GM03348 (cell line): ENCODE measurements around the gene ITLN1.
"Not testable (repeated sequence)": the region's sequence is repeated elsewhere in the genome, so short reads cannot be mapped to it uniquely, and the experiment has no call there.

ENCODE experiments used
- DNase-seq: peaks from one replicate; pipeline ENCODE4 v3.0.0; 2012; ENCODE audit warnings: low spot score

Gene ITLN1

DNA sequence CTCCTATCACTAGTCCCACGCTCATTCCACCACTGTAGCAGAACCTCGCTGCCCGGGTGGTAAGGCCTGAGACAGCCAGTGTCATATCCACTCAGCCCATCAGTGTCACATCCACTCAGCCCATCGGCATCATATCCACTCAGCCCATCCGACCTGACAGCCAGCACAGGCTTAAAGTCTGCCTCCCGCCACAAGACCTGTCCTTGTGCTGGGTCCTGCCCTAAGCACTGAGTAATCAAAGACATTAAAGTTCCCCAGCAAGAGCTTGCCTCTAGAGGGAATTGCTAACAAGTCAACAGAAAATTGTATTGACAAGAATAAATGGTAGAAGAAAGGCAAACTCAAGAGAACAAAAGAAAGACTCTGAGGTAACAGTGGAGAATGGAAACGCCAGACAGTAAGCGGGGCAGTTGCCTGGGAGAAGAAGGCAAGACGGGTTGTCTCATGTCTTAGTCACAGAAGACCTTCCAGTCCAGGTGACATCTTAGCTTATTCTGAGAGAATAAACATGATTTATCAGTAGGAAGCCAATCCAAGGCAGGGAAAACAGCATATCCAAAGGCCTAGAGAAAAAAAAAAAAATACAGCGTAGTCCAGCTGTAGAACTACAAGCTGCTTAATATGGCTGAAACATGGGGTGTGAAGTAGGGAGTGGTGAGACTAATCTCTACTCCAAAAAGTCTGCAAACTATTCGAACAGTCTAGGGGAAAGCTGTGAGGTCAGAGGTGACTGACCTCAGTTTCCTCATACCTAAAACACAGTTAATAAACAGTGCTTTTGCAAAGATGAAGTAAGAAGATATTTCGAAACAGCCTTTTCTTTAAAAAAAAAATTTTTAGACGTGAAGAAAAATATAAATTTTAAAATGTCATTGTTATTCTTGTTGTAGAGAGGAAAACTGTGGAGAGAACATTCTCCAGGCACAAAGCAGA is 1.1 kb downstream of the ITLN1 start:
- DNase-seq = no peak

DNA sequence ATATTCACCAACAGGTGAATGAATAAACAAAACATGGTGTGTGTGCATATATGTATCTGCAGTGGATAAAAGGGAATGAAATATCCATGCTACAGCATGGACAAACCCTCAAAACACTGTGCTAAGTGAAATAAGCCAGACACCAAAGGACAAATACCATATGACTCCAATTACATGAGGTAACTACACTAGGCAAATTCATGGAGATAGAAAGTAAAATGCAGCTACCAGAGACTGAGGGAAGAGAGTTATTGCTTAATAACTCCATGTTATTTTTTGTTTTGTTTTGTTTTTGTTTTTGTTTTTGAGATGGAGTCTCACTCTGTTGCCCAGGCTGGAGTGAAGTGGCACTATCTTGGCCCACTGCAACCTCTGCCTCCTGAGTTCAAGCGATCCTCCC is 2.4 kb downstream of the ITLN1 start:
- DNase-seq = no peak

DNA sequence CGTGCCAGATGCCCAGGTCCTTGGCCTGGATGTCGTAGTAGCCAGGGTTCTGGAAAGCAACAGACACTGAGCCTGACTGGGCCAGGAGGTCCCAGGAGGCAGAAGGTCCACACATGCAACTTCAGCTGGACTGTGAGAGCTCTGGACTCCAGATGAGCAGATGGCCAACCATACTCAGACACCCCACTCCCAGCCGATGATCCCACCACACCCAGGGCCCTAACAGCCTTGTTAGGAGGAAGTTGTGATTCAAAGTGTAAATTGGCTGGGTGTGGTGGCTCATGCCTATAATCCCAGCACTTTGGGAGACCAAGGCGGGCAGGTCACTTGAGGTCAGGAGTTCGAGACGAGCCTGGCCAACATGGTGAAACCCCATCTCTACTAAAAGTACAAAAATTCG is 3.7 kb downstream of the ITLN1 start:
- DNase-seq = not testable (repeated sequence)

DNA sequence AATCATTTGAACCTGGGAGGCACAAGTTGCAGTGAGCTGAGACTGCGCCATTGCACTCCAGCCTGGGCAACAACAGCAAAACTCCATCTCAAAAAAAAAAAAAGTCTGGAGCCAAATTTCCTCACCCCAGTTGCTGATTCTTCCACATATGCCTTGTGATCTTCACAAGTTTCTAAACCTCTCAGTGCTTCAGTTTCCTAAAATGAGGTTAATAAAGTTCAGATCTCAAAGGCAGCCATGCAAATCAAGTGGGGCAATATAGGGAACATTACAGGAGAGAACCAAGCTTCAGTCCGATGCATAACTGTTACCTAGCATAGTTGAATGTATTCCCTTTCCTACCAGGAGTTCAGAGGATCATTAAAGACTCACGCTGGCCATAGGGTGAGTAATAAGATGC is 4.8 kb downstream of the ITLN1 start:
- DNase-seq = no peak

DNA sequence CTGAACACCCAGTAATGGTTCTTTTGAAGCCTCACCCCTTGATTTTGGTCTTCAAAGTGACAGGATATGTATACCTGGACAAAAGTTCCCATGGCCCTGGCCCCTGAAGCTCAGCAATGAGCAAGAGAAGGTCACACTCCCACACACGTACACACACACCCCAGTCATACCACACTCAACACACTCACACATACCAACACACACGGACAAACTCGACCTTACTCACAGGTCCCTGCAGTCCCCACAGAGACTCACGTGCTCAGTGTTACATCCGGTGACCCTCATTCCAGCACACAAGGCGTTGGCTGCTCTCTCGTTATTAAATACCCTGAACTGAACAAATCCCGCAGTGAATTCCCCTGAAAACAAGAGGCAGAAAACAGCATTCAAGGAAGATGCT is 5.9 kb downstream of the ITLN1 start:
- DNase-seq = no peak

- no peak for DNase-seq
Measured at GRCh38 chr1:160877221-160877620, 7.8 kb downstream of the ITLN1 start.

DNA sequence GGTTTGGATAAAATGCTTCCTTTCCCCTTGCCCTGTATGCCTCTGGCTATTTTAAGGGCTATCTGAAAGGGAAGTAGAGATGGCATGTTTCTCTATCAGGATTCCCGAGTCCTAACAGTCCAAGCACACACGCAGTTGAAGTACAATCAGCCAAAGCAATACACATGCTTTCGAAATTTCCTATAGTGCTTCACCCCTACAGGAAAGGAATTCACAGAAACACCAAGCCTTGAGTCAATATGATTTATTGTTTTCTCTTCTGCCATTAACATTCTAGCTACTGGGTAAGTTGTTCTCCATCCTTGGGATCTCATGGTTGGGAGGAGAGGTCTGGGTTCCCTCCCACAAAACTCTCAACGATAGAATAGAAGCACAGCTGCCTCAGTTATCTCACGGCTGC is 8.7 kb downstream of the ITLN1 start:
- DNase-seq = no peak

DNA sequence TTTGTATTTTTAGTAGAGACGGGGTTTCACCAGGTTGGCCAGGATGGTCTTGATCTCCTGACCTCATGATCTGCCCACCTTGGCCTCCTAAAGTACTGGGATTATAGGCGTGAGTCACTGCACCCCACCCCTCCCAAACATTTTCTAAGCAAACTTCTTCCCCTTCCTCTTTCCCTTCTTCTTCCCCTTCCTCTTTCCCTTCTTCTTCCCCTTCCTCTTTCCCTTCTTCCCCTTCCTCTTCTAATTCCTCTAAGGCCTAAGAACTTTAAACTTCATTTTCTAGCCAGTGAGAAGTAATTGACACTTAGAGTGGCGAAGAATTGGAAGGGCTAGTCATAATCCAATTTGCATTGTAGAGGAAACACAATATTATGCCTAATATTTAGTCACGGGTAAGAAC is 9.4 kb downstream of the ITLN1 start:
- DNase-seq = not testable (repeated sequence)

DNA sequence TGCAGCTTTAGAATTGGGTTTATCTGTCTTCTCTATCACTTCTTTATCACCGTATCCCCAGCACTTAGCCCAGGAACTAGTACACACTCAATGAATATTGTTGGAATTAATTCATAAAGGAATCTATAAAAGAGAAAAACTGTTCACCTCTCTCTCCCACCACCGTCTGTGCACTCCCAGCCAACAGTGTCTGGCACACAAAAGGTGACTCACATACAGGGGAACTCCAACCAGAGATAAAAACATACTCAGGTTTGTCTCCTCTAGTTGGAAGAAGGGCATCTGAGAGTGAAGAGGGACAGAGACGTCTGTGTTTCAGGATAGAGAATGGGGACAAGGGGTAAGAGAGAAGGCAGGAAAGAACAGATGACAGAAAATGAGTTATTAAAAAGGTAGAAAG is 10.0 kb downstream of the ITLN1 start:
- DNase-seq = no peak

DNA sequence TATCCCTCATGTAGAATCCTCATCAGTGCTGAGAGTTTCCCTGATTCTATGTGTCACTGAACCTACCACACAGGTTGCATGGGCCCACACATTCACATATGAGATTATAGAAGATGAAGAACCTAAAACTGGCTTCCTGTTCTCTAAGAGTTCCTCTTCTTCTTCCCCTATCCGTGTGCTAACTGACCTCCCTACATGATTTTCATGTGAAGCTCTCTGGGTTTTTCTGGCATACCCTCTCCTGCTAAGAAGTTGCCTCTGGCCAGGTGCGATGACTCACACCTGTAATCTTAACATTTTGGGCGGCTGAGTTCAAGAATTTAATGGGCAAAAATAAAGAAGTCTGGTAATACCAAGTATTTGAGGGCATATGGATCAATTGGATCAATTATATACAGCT is 16.8 kb downstream of the ITLN1 start:
- no peak for DNase-seq

DNA sequence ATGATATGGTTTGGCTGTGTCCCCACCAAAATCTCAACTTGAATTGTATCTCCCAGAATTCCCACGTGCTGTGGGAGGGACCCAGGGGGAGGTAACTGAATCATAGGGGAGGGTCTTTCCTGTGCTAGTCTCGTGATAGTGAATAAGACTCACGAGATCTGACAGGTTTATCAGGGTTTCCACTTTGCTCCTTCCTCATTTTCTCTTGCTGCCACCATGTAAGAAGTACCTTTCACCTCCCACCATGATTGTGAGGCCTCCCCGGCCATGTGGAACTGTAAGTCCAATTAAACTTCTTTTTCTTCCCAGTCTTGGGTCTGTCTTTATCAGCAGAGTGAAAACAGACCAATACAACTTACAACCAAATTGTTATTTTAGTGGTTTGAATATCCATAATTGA is 17.3 kb downstream of the ITLN1 start:
- not testable (repeated sequence) for DNase-seq

DNA sequence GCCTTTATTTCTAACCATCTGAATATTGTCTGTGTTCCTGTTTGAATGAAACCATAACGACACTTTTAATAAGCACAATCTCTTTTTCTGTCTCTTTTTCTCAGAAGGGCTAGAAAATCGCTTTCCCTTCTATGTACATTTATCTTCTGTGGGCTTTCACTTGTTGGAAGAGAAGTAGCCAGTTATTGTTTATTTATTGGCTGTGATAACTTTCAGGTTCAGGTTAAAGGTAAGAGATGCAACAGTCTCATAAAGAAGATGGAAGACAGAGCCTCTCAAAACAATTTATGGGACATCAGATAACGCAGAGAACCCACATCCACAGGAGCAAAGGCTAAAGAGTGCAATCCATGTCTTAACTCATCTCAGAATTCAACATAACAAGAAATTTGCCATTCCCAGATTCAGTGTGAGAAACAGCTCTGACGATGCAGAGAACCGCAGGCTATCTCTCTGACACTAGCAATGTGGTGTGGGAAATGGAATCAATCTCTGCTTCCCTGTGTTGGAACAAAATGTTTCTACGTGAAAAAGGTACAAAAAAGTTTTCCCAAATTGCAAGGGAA is 18.2 kb downstream of the ITLN1 start:
- no peak for DNase-seq

GRCh38 chr1:160866001-160866694 is 18.8 kb downstream of the ITLN1 start:
- no peak for DNase-seq

DNA sequence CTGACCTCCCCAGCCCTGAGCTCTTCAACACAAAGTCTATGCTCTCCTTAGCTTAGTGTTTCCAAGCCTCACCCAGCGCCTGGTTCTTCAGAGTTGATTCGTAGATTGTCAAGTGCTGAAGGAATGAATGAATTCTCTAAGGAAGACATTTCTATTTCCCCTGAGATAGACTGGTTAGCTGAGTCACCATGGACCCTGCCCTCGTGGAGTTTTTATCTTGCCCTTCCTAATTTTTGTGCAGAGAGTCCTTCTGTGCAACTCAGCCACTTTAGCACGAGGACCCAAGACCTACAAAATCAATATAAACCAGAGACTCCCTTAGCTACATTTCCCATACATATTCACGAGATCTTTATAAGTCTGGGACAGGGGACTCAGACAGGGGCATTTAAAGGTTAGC is 19.6 kb downstream of the ITLN1 start:
- DNase-seq = no peak

- DNase-seq = no peak
Measured at GRCh38 chr1:160864173-160864572, 20.8 kb downstream of the ITLN1 start.

GRCh38 chr1:160863774-160864131 is 21.2 kb downstream of the ITLN1 start:
- no peak for DNase-seq

DNA sequence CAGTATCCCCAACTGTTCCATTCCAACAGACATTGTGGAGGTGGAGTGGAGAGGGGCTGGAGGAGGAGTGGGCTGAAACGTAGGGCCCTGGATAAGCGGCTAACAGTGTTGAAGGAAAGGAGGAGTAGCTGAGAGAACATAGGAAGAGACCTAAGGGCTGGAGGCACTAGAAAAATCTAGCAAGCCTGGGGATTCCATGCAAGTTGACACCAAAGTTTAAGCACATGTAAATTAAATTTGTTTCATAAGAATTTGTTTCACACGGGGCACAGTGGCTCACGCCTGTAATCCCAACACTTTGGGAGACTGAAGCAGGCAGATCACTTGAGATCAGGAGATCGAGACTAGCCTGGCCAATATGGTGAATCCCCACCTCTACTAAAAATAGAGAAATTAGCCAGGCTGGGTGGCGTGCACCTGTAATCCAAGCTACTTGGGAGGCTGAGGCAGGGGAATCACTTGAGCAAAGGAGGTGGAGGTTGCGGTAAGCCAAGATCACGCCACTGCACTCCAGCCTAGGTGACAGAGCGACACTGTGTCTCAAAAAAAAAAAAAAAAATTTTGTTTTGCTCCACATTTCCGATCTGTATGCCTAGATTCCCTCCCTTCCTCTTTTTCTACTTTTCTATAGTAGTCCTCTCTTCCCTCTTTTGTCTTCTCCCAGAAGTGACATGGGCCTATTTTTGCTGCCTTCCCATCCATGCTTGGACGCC is 21.8 kb downstream of the ITLN1 start:
- DNase-seq = no peak

DNA sequence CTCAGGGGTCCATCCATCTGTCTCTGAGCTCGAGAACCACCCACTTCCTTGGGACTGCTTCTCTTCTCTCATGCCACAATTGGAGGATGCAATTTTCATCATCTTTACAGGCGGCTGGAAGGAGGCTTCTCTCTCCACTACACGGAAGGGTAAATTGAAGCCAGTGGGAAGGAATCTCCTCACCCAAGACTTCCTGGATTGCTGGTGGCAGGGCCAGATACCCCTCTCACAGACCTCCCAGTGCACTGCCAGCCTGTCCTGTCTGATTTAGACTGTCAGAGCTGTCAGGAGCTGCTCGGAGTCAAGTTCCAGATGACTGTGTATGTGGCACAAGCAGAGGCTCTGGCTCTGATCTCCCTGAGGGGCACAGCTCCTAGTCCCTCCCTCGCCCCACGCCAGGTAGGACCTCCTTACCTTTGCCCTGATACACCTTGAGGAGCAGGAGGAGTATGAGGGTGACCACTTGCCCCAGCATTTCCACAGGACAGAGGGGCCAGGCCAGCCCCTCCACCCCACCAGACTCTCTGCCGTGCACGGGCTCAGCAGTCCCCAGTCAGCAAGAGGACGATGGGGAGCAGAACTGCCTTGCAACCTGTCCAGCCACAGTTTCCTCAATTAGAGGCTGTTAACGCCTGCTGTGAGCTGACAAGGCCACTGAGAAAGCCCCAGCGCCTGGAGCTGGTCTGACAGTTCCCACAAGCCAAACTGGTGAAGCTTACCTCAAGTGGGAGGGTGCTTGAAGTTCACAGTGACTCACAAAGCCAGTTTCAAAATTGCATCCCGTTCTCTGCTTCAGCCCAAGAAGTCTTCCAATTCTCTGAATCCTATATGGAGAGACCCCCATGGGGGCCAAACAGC is 22.5 kb downstream of the ITLN1 start, which contains the start of gene CD244:
CD244 (minus strand) TSS at position 685 of the 858 bp plus-strand sequence; CDS start at position 475, 210 bp downstream.
- no peak for DNase-seq

DNA sequence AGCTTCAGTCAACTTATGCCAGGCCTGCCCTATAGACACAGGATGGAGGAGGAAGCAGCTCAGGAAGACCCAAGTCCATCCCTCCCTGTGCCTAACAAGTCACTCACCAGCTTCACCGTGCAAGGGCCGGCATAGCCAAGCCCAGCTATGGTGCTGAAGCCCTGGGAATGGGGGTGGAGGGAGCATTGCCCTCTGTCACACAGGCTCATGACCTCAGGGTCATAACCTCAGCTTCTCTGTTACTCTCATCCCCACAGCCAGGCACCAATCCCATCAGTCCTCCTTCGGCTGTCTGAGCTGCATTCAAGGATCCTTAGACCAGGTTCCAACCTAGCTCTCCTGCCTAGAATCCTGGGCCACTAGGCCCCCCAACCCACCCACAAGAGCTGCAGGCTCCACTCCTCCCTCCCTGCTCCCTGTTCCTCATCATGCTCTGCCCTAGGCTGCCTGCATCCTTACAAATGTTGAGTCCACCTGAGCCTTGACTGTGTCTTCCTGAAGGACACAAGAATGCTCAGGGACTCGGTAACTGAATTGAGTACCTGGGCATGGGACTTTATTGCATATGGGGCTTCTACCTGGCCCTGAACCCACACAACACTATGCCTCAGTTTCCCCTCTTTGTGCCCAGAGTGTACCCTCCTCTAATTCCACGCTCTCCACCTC is 24.0 kb downstream of the ITLN1 start:
- no peak for DNase-seq

GRCh38 chr1:160859166-160859565 is 25.8 kb downstream of the ITLN1 start:
- no peak for DNase-seq

GRCh38 chr1:160858507-160858906 is 26.5 kb downstream of the ITLN1 start:
- DNase-seq = no peak
